K562 (cell line): ENCODE data around the gene PTPRM. TPM values are rescaled to one million over a fixed set of nuclear protein-coding genes. Genes with fewer than 3 reads are reported as not detected.

ENCODE experiments used
- ATAC-seq: fragments of 200-7000 bp; cut with Tn5 transposase; 3 replicates; pipeline ENCODE4 v1.9.1; 2020; ENCODE audit warnings: moderate library complexity
- BruUV-seq: library from RNA; stranded (reverse); fragments of 400-500 nt; replicated peaks from 2 replicates; lab custom pipeline; 2021; lab: Mats Ljungman, UMichigan
- CTCF ChIA-PET: fragments of 300-600 bp; formaldehyde crosslinking; extraction: SDS; loops from one replicate; lab custom pipeline; 2021; ENCODE audit warnings: low intra/inter-chr PET ratio; lab: Yijun Ruan, JAX
- POLR2A ChIA-PET: fragments of 300-600, 350-650 bp; sonication (Branson Sonifier 250); formaldehyde crosslinking; extraction: SDS; loops from one replicate; lab custom pipeline; 2021; ENCODE audit warnings: antibody characterized with exemption, inconsistent platforms; lab: Yijun Ruan, JAX
- DNase-seq, 4 experiments: peaks; one replicate each; pipeline versions ENCODE4 v3.0.0 to v3.0.0-alpha.2; 2011 to 2018; ENCODE audit warnings: low spot score in 3 of 4, mixed read lengths in 3 of 4; ENCODE audit errors: extremely low read depth in 1 of 4
- FAIRE-seq: peaks from 2 replicates; lab custom pipeline; 2011; peaks lifted over from hg19 to GRCh38; lab: Jason Lieb, UNC
- H2AFZ ChIP-seq: 2 replicates; pipeline ENCODE4 v1.6.0; 2011; ENCODE audit warnings: low read depth, low read length, control low read depth, inconsistent platforms
- H3K27ac ChIP-seq: fragments of 200-600 bp; 3 replicates; pipeline ENCODE4 v1.8.0; 2011; ENCODE audit warnings: low read depth, mild to moderate bottlenecking, control low read depth, inconsistent platforms, low read length, moderate library complexity, mixed read lengths; ENCODE audit errors: extremely low read depth
- H3K27me3 ChIP-seq, 2 experiments: fragments of 300-600 bp in 1 of 2; 2 replicates in 1 of 2; 3 replicates in 1 of 2; pipeline versions ENCODE4 v1.6.0 to v1.8.0; 2011; ENCODE audit warnings: inconsistent platforms in 2 of 2, low read length in 2 of 2, mild to moderate bottlenecking in 1 of 2, mixed read lengths in 1 of 2, moderate library complexity in 1 of 2; ENCODE audit not compliant: control insufficient read depth in 2 of 2, insufficient read depth in 2 of 2
- H3K36me3 ChIP-seq: fragments of 300-600 bp; 3 replicates; pipeline ENCODE4 v1.8.0; 2011; ENCODE audit warnings: mild to moderate bottlenecking, low read length, inconsistent platforms; ENCODE audit not compliant: control insufficient read depth, insufficient read depth
- H3K4me1 ChIP-seq, 2 experiments: fragments of 200-600 bp in 1 of 2; replicated peaks in 1 of 2; 2 replicates in 1 of 2; 3 replicates in 1 of 2; pipeline versions ENCODE4 v1.5.1 to v1.8.0; 2011; ENCODE audit warnings: inconsistent platforms in 2 of 2, low read length in 2 of 2, mild to moderate bottlenecking in 1 of 2, mixed read lengths in 1 of 2, moderate library complexity in 1 of 2; ENCODE audit not compliant: control insufficient read depth in 2 of 2, insufficient read depth in 2 of 2
- H3K4me2 ChIP-seq: 2 replicates; pipeline ENCODE4 v1.6.1; 2011; ENCODE audit warnings: low read length, control low read depth, inconsistent platforms, mixed read lengths; ENCODE audit not compliant: insufficient read depth
- H3K4me3 ChIP-seq: fragments of 200-600 bp; sonication (generic), shearing (Covaris generic); 2 replicates; pipeline ENCODE4 v1.5.1; 2016; ENCODE audit warnings: control low read depth, inconsistent platforms
- H3K79me2 ChIP-seq: fragments of 200-600 bp; 3 replicates; pipeline ENCODE4 v1.8.0; 2011; ENCODE audit warnings: low read length, inconsistent platforms; ENCODE audit not compliant: control insufficient read depth, insufficient read depth
- H3K9ac ChIP-seq, 2 experiments: 2 replicates each; pipeline versions ENCODE4 v1.6.0 to v1.6.1; 2011; ENCODE audit warnings: low read depth in 2 of 2, low read length in 2 of 2, control low read depth in 1 of 2, inconsistent platforms in 1 of 2, mild to moderate bottlenecking in 1 of 2, mixed read lengths in 1 of 2; ENCODE audit not compliant: insufficient read depth in 1 of 2
- H3K9me1 ChIP-seq: one replicate; pipeline ENCODE4 v1.6.0; 2011; ENCODE audit warnings: inconsistent platforms, mild to moderate bottlenecking, low read length, moderate library complexity; ENCODE audit not compliant: control insufficient read depth, insufficient read depth
- H3K9me3 ChIP-seq: replicated peaks from 2 replicates; pipeline ENCODE4 v1.5.1; 2011; ENCODE audit warnings: low read depth, low read length, inconsistent platforms; ENCODE audit not compliant: control insufficient read depth, insufficient read depth
- H4K20me1 ChIP-seq: replicated peaks from 2 replicates; pipeline ENCODE4 v1.6.1; 2011; ENCODE audit warnings: low read length, inconsistent platforms, mixed read lengths; ENCODE audit not compliant: control insufficient read depth, insufficient read depth
- ATF7 ChIP-seq: fragments of 450-650 bp; IDR thresholded peaks from 2 replicates; pipeline ENCODE4 v1.7.1; 2014; ENCODE audit warnings: mild to moderate bottlenecking, moderate library complexity
- BRD9 ChIP-seq: fragments of 450-650 bp; IDR thresholded peaks from 2 replicates; pipeline ENCODE4 v1.6.1; 2018; ENCODE audit warnings: low read depth; ENCODE audit not compliant: partially characterized antibody
- CBFA2T2 ChIP-seq: fragments of 450-650 bp; conservative IDR thresholded peaks from 2 replicates; pipeline ENCODE4 v1.6.1; 2017; ENCODE audit warnings: mild to moderate bottlenecking
- CBX8 ChIP-seq: fragments of 200-600 bp; sonication (generic); IDR thresholded peaks from 2 replicates; pipeline ENCODE4 v1.6.1; 2012; ENCODE audit warnings: borderline replicate concordance, mixed run types, low read depth, mild to moderate bottlenecking, moderate library complexity, mixed read lengths, low read length, control low read depth, inconsistent platforms; ENCODE audit not compliant: poor library complexity, severe bottlenecking; ENCODE audit errors: extremely low read depth
- GABPA ChIP-seq: fragments of 200-800 bp; sonication (Bioruptor generic); conservative IDR thresholded peaks from 2 replicates; pipeline ENCODE4 v1.6.1; 2016; ENCODE audit warnings: low read depth, missing genetic modification characterization, missing compliant biosample characterization
- HDAC8 ChIP-seq: fragments of 450-650 bp; IDR thresholded peaks from 2 replicates; pipeline ENCODE4 v1.6.1; 2016; ENCODE audit warnings: mild to moderate bottlenecking, missing genetic modification characterization, moderate library complexity, missing compliant biosample characterization
- HDGF ChIP-seq: fragments of 450-650 bp; IDR thresholded peaks from 2 replicates; pipeline ENCODE4 v1.6.1; 2016
- HES1 ChIP-seq: fragments of 450-650 bp; IDR thresholded peaks from 2 replicates; pipeline ENCODE4 v1.6.1; 2016; ENCODE audit warnings: low read depth, mild to moderate bottlenecking, moderate library complexity
- MIER1 ChIP-seq: fragments of 450-650 bp; IDR thresholded peaks from 2 replicates; pipeline ENCODE4 v1.6.1; 2016; ENCODE audit warnings: antibody characterized with exemption, mild to moderate bottlenecking, low read depth
- MXI1 ChIP-seq: IDR thresholded peaks from 2 replicates; pipeline ENCODE4 v1.6.1; 2011; ENCODE audit warnings: low read depth, mild to moderate bottlenecking, improper control_type of control experiment, low read length
- NR2C1 ChIP-seq, 2 experiments: fragments of 450-650 bp; IDR thresholded peaks; 2 replicates each; pipeline ENCODE4 v1.6.1; 2017; ENCODE audit warnings: mild to moderate bottlenecking in 2 of 2, antibody characterized with exemption in 1 of 2, inconsistent platforms in 1 of 2, missing compliant biosample characterization in 1 of 2, missing genetic modification characterization in 1 of 2
- POLR2B ChIP-seq: fragments of 450-650 bp; IDR thresholded peaks from 2 replicates; pipeline ENCODE4 v1.6.1; 2018; ENCODE audit warnings: low read depth; ENCODE audit not compliant: partially characterized antibody
- RAD21 ChIP-seq, 2 experiments: fragments of 250-450 bp in 1 of 2; fragments of 450-650 bp in 1 of 2; sonication (Bioruptor Pico) in 1 of 2; formaldehyde crosslinking in 1 of 2; IDR thresholded peaks in 1 of 2; conservative IDR thresholded peaks in 1 of 2; 2 replicates each; pipeline versions ENCODE4 v1.4.0 to v1.8.0; 2020 to 2022; ENCODE audit warnings: mild to moderate bottlenecking in 2 of 2, moderate library complexity in 1 of 2
- SNAPC5 ChIP-seq: fragments of 250-450 bp; sonication (Bioruptor Pico); IDR thresholded peaks from 2 replicates; pipeline ENCODE4 v1.8.0; 2021; ENCODE audit warnings: moderate library complexity, mild to moderate bottlenecking, inconsistent platforms
- TAF7 ChIP-seq: fragments of 450-650 bp; IDR thresholded peaks from 2 replicates; pipeline ENCODE4 v1.6.1; 2016; ENCODE audit warnings: missing genetic modification characterization, missing compliant biosample characterization
- ZNF316 ChIP-seq: fragments of 450-650 bp; IDR thresholded peaks from 2 replicates; pipeline ENCODE4 v1.6.1; 2016
- ZNF518B ChIP-seq: fragments of 250-450 bp; sonication (Bioruptor Pico); IDR thresholded peaks from 2 replicates; pipeline ENCODE4 v1.5.0; 2021; ENCODE audit warnings: mild to moderate bottlenecking, moderate library complexity
- WGBS: fragments of 100-300 bp; shearing (Covaris generic); methylation state at CpG from one replicate; pipeline ENCODE4 v1.1.6; 2016; ENCODE audit warnings: low coverage, mixed read lengths; ENCODE audit not compliant: insufficient coverage; ENCODE audit errors: missing lambda C conversion rate; 5-methylcytosine and 5-hydroxymethylcytosine counted together
- in situ Hi-C: fragments of 300-500 bp; cut with MboI; formaldehyde crosslinking; loops from 4 replicates; pipeline ENCODE4 v1.15.0; 2018; ENCODE audit warnings: inconsistent platforms, mixed read lengths
- intact Hi-C: fragments of 100-400 bp; cut with micrococcal nuclease; formaldehyde crosslinking; loops from 2 replicates; pipeline ENCODE4 v1.14.2; 2022
- polyA plus RNA-seq, 8 experiments: library from polyadenylated mRNA; depleted of rRNA in 4 of 8; stranded (reverse) in 5 of 8; unstranded in 3 of 8; fragments of >200 nt; fragmentation: Nextera tagmentation in 2 of 8; fragmentation: Illumina TruSeq in 1 of 8; extraction: Ambion mirVana in 2 of 8; extraction: Trizol in 1 of 8; gene quantifications; 2 replicates each; pipeline versions ENCODE4 v1.2.1 to v1.2.3, GENCODE V29; 2011 to 2014; ENCODE audit warnings: inconsistent platforms in 1 of 8, missing spikeins in 1 of 8
- total RNA-seq, 7 experiments: library from RNA; depleted of rRNA in 6 of 7; stranded (reverse); fragments of >200 nt in 6 of 7; fragmentation: Illumina TruSeq in 2 of 7; extraction: Trizol in 2 of 7; gene quantifications; 2 replicates each; pipeline versions ENCODE4 v1.2.1 to v1.2.3, GENCODE V29; 2011 to 2021; ENCODE audit warnings: low replicate concordance in 1 of 7

The PTPRM gene
- total and polyA plus RNA-seq, 9 of the 15 experiments (the other 6 are each of a cell fraction or from before 2014, with no cell fraction given) = 0.03 to 0.16 (median 0.08) TPM; not detected in 3

- TF ChIP-seq ZNF316 (no peak), HDGF (no peak), POLR2B (no peak)
- TF ChIP-seq, all 486 proteins: peak for 0
Measured at GRCh38 chr18:7666195-7666776, 99.2 kb downstream of the PTPRM start (continued).

- FAIRE-seq (no peak), ATAC-seq (no peak), DNase-seq (no peak)
- no TSS peak for BruUV-seq
- H3K9me1 ChIP-seq = no peaks in the 10 kb centered on the region
- ChIA-PET POLR2A (no interaction called here), CTCF (no interaction called here)
- in situ Hi-C loops (no loop called here), intact Hi-C loops (no loop called here)
- no peak overlapping the region for H3K4me2 ChIP-seq
- H3K9ac ChIP-seq = no peak overlapping the region
- H3K9me3 ChIP-seq = no peaks in the 10 kb centered on the region
- no peak overlapping the region for H2AFZ ChIP-seq
- no peaks in the 10 kb centered on the region for H3K36me3 ChIP-seq
- H3K27ac ChIP-seq = no peak overlapping the region
- 4% methylated on average over 3 of the region's 3 CpGs for WGBS
- H3K4me1 ChIP-seq = no peaks in the 10 kb centered on the region
- H3K4me3 ChIP-seq = no peak overlapping the region
- H3K79me2 ChIP-seq = no peaks in the 10 kb centered on the region
- TF ChIP-seq SNAPC5 (CRISPR knock-in tag) (no peak), ATF7 (no peak), MIER1 (no peak), HES1 (no peak), MXI1 (no peak), GABPA (no peak), TAF7 (no peak), NR2C1 (IDR thresholded peaks at IDR 0.05) (no peak), NR2C1 (tag; IDR thresholded peaks at IDR 0.05) (no peak), CBX8 (no peak), CBFA2T2 (no peak), BRD9 (no peak), ZNF518B (CRISPR knock-in tag) (no peak), HDAC8 (tag) (no peak), RAD21 (CRISPR knock-in tag; conservative IDR thresholded peaks at IDR 0.05 in 1 of 2, IDR thresholded peaks at IDR 0.05 in 1 of 2) (no peak), POLR2B (no peak)
- TF ChIP-seq, all 486 proteins: peak for 0
- Histone ChIP-seq H4K20me1 (no peaks in the 10 kb centered on the region), H3K27me3 (no peaks in the 10 kb centered on the region)
Measured at GRCh38 chr18:7668392-7668791, 101.3 kb downstream of the PTPRM start.
